IMR-90 (cell line): ENCODE data around the gene GALNT4. TPM values are rescaled to one million over a fixed set of nuclear protein-coding genes. Genes with fewer than 3 reads are reported as not detected.

Source experiments
- ATAC-seq: fragments of 200-7000 bp; cut with Tn5 transposase; 2 replicates; pipeline ENCODE4 v1.9.1; 2020; ENCODE audit warnings: low read depth, mild to moderate bottlenecking, moderate library complexity
- BruUV-seq: library from RNA; stranded (reverse); fragments of 400-500 nt; replicated peaks from 2 replicates; lab custom pipeline; 2021; lab: Mats Ljungman, UMichigan
- CTCF ChIA-PET: fragments of 300-600 bp; formaldehyde crosslinking; extraction: SDS; loops from one replicate; lab custom pipeline; 2021; ENCODE audit warnings: antibody characterized with exemption; lab: Yijun Ruan, JAX
- POLR2A ChIA-PET: fragments of 300-600 bp; sonication (Branson Sonifier 250); formaldehyde crosslinking; loops from one replicate; lab custom pipeline; 2022; ENCODE audit warnings: antibody characterized with exemption; ENCODE audit not compliant: unreplicated experiment; lab: Charles Lee
- DNase-seq: peaks from one replicate; pipeline ENCODE4 v3.0.0; 2013
- H2AFZ ChIP-seq: replicated peaks from 2 replicates; pipeline ENCODE3; 2013; ENCODE audit warnings: low read length, mild to moderate bottlenecking; ENCODE audit not compliant: poor library complexity
- H2AK5ac ChIP-seq: 2 replicates; pipeline ENCODE4 v1.6.1; 2013; ENCODE audit warnings: low read depth, low read length, inconsistent platforms
- H2AK9ac ChIP-seq: replicated peaks from 2 replicates; pipeline ENCODE3; 2013; ENCODE audit warnings: mild to moderate bottlenecking, low read depth, low read length, moderate library complexity; ENCODE audit not compliant: poor library complexity
- H2BK120ac ChIP-seq: 2 replicates; pipeline ENCODE4 v1.6.1; 2013; ENCODE audit warnings: low read depth, low read length, inconsistent platforms
- H2BK15ac ChIP-seq: 3 replicates; pipeline ENCODE4 v1.6.1; 2013; ENCODE audit warnings: low read depth, low read length, inconsistent platforms
- H2BK20ac ChIP-seq: 2 replicates; pipeline ENCODE4 v1.6.1; 2013; ENCODE audit warnings: low read depth, mild to moderate bottlenecking, inconsistent platforms, low read length, moderate library complexity
- H2BK5ac ChIP-seq: 2 replicates; pipeline ENCODE4 v1.6.1; 2013; ENCODE audit warnings: mild to moderate bottlenecking, low read depth, low read length, inconsistent platforms; ENCODE audit not compliant: poor library complexity, severe bottlenecking
- H3K14ac ChIP-seq: replicated peaks from 2 replicates; pipeline ENCODE4 v1.6.1; 2013; ENCODE audit warnings: low read depth, low read length, inconsistent platforms
- H3K18ac ChIP-seq: 2 replicates; pipeline ENCODE4 v1.6.1; 2013; ENCODE audit warnings: low read depth, low read length, control low read depth
- H3K23ac ChIP-seq: 2 replicates; pipeline ENCODE4 v1.6.1; 2013; ENCODE audit warnings: low read depth, low read length, inconsistent platforms
- H3K27ac ChIP-seq: 2 replicates; pipeline ENCODE4 v1.5.1; 2013; ENCODE audit warnings: mild to moderate bottlenecking, control low read depth, low read length; ENCODE audit not compliant: insufficient read depth
- H3K27me3 ChIP-seq: 2 replicates; pipeline ENCODE4 v1.6.1; 2013; ENCODE audit warnings: low read length; ENCODE audit not compliant: control insufficient read depth, insufficient read depth
- H3K36me3 ChIP-seq: 2 replicates; pipeline ENCODE4 v1.6.1; 2013; ENCODE audit warnings: low read length, mixed read lengths; ENCODE audit not compliant: control insufficient read depth, insufficient read depth
- H3K4ac ChIP-seq: 2 replicates; pipeline ENCODE4 v1.6.1; 2013; ENCODE audit warnings: low read depth, low read length, inconsistent platforms
- H3K4me1 ChIP-seq: 2 replicates; pipeline ENCODE4 v1.6.1; 2013; ENCODE audit warnings: low read length, mixed read lengths; ENCODE audit not compliant: control insufficient read depth, insufficient read depth
- H3K4me2 ChIP-seq: 2 replicates; pipeline ENCODE4 v1.6.1; 2013; ENCODE audit warnings: low read depth, mild to moderate bottlenecking, control low read depth, low read length, moderate library complexity
- H3K4me3 ChIP-seq: 2 replicates; pipeline ENCODE4 v1.5.1; 2013; ENCODE audit warnings: low read depth, mild to moderate bottlenecking, control low read depth, low read length, moderate library complexity; ENCODE audit not compliant: insufficient read depth
- H3K56ac ChIP-seq: 2 replicates; pipeline ENCODE4 v1.6.1; 2013; ENCODE audit warnings: low read length, inconsistent platforms; ENCODE audit not compliant: insufficient read depth; ENCODE audit errors: extremely low read depth
- H3K79me1 ChIP-seq, 2 experiments: 2 replicates each; pipeline ENCODE4 v1.6.1; 2013; ENCODE audit warnings: low read length in 2 of 2, inconsistent platforms in 1 of 2, low read depth in 1 of 2
- H3K9ac ChIP-seq: 2 replicates; pipeline ENCODE4 v1.6.1; 2013; ENCODE audit warnings: low read depth, low read length, control low read depth
- H3K9me1 ChIP-seq: 2 replicates; pipeline ENCODE4 v1.6.1; 2013; ENCODE audit warnings: low read length, inconsistent platforms; ENCODE audit not compliant: insufficient read depth
- H3K9me3 ChIP-seq: 2 replicates; pipeline ENCODE4 v1.6.1; 2013; ENCODE audit warnings: low read length; ENCODE audit not compliant: control insufficient read depth, insufficient read depth
- H4K20me1 ChIP-seq: 2 replicates; pipeline ENCODE4 v1.6.1; 2013; ENCODE audit warnings: low read length, inconsistent platforms; ENCODE audit not compliant: insufficient read depth
- H4K5ac ChIP-seq: 2 replicates; pipeline ENCODE4 v1.6.1; 2013; ENCODE audit warnings: mild to moderate bottlenecking, low read depth, low read length, control low read depth
- H4K8ac ChIP-seq, 2 experiments: 2 replicates each; pipeline ENCODE4 v1.6.1; 2013; ENCODE audit warnings: low read depth in 2 of 2, low read length in 2 of 2, control low read depth in 1 of 2, inconsistent platforms in 1 of 2
- H4K91ac ChIP-seq: 2 replicates; pipeline ENCODE4 v1.6.1; 2013; ENCODE audit warnings: low read depth, low read length, inconsistent platforms; ENCODE audit not compliant: insufficient read depth
- BHLHE40 ChIP-seq: fragments of 150-350 bp; IDR thresholded peaks from 2 replicates; pipeline ENCODE4 v1.6.1; 2016; ENCODE audit warnings: mild to moderate bottlenecking, low read depth, low read length
- CEBPB ChIP-seq: IDR thresholded peaks from 2 replicates; pipeline ENCODE4 v1.6.1; 2012; ENCODE audit warnings: low read depth, low read length, improper control_type of control experiment
- CHD1 ChIP-seq: IDR thresholded peaks from 2 replicates; pipeline ENCODE4 v1.6.1; 2012; ENCODE audit warnings: low read depth, low read length, improper control_type of control experiment
- ELK1 ChIP-seq: fragments of 150-350 bp; IDR thresholded peaks from 2 replicates; pipeline ENCODE4 v1.6.1; 2016; ENCODE audit warnings: low read depth, mild to moderate bottlenecking, low read length, moderate library complexity, borderline replicate concordance
- FOS ChIP-seq: fragments of 150-350 bp; IDR thresholded peaks from 2 replicates; pipeline ENCODE4 v1.6.1; 2016; ENCODE audit warnings: low read depth, low read length
- MAFK ChIP-seq: IDR thresholded peaks from 2 replicates; pipeline ENCODE4 v1.6.1; 2012; ENCODE audit warnings: low read depth, low read length, improper control_type of control experiment
- MAZ ChIP-seq: IDR thresholded peaks from 2 replicates; pipeline ENCODE4 v1.6.1; 2012; ENCODE audit warnings: low read depth, mild to moderate bottlenecking, low read length, improper control_type of control experiment, moderate library complexity, borderline replicate concordance
- MXI1 ChIP-seq: IDR thresholded peaks from 2 replicates; pipeline ENCODE4 v1.6.1; 2012; ENCODE audit warnings: low read depth, mild to moderate bottlenecking, low read length, moderate library complexity, borderline replicate concordance
- NFE2L2 ChIP-seq: fragments of 150-350 bp; IDR thresholded peaks from 2 replicates; pipeline ENCODE4 v1.6.1; 2016; ENCODE audit warnings: low read depth, mild to moderate bottlenecking, low read length
- POLR2A ChIP-seq: IDR thresholded peaks from 2 replicates; pipeline ENCODE4 v1.6.1; 2012; ENCODE audit warnings: mild to moderate bottlenecking, low read depth, low read length
- RAD21 ChIP-seq: IDR thresholded peaks from 2 replicates; pipeline ENCODE4 v1.6.1; 2012; ENCODE audit warnings: low read length, improper control_type of control experiment
- RCOR1 ChIP-seq: IDR thresholded peaks from 2 replicates; pipeline ENCODE4 v1.6.1; 2012; ENCODE audit warnings: mild to moderate bottlenecking, low read length, improper control_type of control experiment; ENCODE audit not compliant: insufficient replicate concordance
- RFX5 ChIP-seq: IDR thresholded peaks from 2 replicates; pipeline ENCODE4 v1.8.0; 2012; ENCODE audit warnings: low read depth, mild to moderate bottlenecking, low read length, moderate library complexity
- SMC3 ChIP-seq: fragments of 150-350 bp; IDR thresholded peaks from 2 replicates; pipeline ENCODE4 v1.6.1; 2016; ENCODE audit warnings: low read depth, mild to moderate bottlenecking, antibody characterized with exemption, low read length, moderate library complexity
- USF2 ChIP-seq: fragments of 150-350 bp; IDR thresholded peaks from 2 replicates; pipeline ENCODE4 v1.6.1; 2017; ENCODE audit warnings: mild to moderate bottlenecking, antibody characterized with exemption, low read length, low read depth
- WGBS, 2 experiments: methylation state at CpG; one replicate each; pipeline versions ENCODE4 v1.1.5 to v1.1.7; 2013; ENCODE audit warnings: missing lambda C conversion rate in 2 of 2; ENCODE audit not compliant: insufficient read length in 1 of 2; ENCODE audit errors: extremely low coverage in 2 of 2; 5-methylcytosine and 5-hydroxymethylcytosine counted together
- dilution Hi-C: fragments of 300-500 bp; cut with HindIII; formaldehyde crosslinking; loops from one replicate; pipeline ENCODE4 v1.14.3; 2018; ENCODE audit warnings: low sequenced_read_pairs; ENCODE audit not compliant: unreplicated experiment
- in situ Hi-C: fragments of 300-500 bp; cut with MboI; formaldehyde crosslinking; loops from 3 replicates; pipeline ENCODE4 v1.14.3; 2019; ENCODE audit warnings: low sequenced_read_pairs, inconsistent platforms, mixed read lengths
- intact Hi-C: fragments of 100-400 bp; cut with micrococcal nuclease; formaldehyde crosslinking; loops from 2 replicates; pipeline ENCODE4 v1.10.0; 2022
- polyA plus RNA-seq, 3 experiments: library from polyadenylated mRNA; depleted of rRNA; stranded (reverse); fragments of >200 nt; gene quantifications; 2 replicates each; pipeline ENCODE4 v1.2.3, GENCODE V29; 2012; ENCODE audit warnings: low replicate concordance in 1 of 3
- total RNA-seq: library from RNA; depleted of rRNA; stranded (reverse); fragments of >200 nt; gene quantifications from 2 replicates; pipeline ENCODE4 v1.2.3, GENCODE V29; 2012
- TF ChIP-seq, protein P1 (sequence below): conservative IDR thresholded peaks from 2 replicates; pipeline ENCODE4 v1.5.1; 2012; ENCODE audit warnings: mild to moderate bottlenecking, low read depth, low read length, improper control_type of control experiment

GALNT4 gene
- total and polyA plus RNA-seq, 2 of the 4 experiments (the other 2 are of a cell fraction): 2.6 to 9.0 TPM

- ATAC-seq: no peak
- CTCF ChIA-PET: no interaction called here
- dilution Hi-C loops: no loop called here
Measured at GRCh38 chr12:89506050-89506449, 18.5 kb downstream of the GALNT4 start.

More at GRCh38 chr12:89506050-89506449, 18.5 kb downstream of the GALNT4 start:
- Histone ChIP-seq H4K5ac (no peak overlapping the region), H2BK5ac (no peak overlapping the region), H3K79me1 (peaks cover 4 to 10% of the 10 kb centered on the region in 2 experiments; a peak in 3 of 4 replicates), H2BK120ac (no peak overlapping the region), H2BK15ac (no peak overlapping the region), H3K18ac (peak overlapping the region; percentile 11; the same call in 1 of the 2 replicates), H2AFZ (no peak overlapping the region), H3K4me1 (peaks cover 3% of the 10 kb centered on the region; the same call in 1 of the 2 replicates), H3K9ac (no peak overlapping the region), H4K20me1 (no peaks in the 10 kb centered on the region), H3K9me3 (no peaks in the 10 kb centered on the region), H2BK20ac (no peak overlapping the region), H2AK5ac (no peak overlapping the region), H3K27me3 (no peaks in the 10 kb centered on the region), H4K91ac (no peak overlapping the region), H3K4ac (no peak overlapping the region), H3K36me3 (no peaks in the 10 kb centered on the region), H4K8ac (0 out of 4 replicates have a peak overlapping the region, but pooled peaks of 1 of the 2 experiments have one; percentile 32), H3K23ac (no peak overlapping the region), H3K14ac (0 out of 2 replicates have a peak overlapping the region, but pooled peaks have one; percentile 70), H3K4me2 (no peak overlapping the region), H2AK9ac (no peak overlapping the region), H3K9me1 (no peaks in the 10 kb centered on the region; the same call in none of the 2 replicates), H3K27ac (no peak overlapping the region), H3K56ac (no peak overlapping the region), H3K4me3 (no peak overlapping the region)
- TF ChIP-seq USF2 (no peak), BHLHE40 (no peak), RCOR1 (no peak), CEBPB (no peak), ELK1 (no peak), RAD21 (no peak), CHD1 (no peak), NFE2L2 (no peak), POLR2A (no peak), FOS (no peak), RFX5 (no peak), MAZ (no peak), MAFK (no peak), MXI1 (no peak), SMC3 (no peak)
- TF ChIP-seq, protein P1, sequence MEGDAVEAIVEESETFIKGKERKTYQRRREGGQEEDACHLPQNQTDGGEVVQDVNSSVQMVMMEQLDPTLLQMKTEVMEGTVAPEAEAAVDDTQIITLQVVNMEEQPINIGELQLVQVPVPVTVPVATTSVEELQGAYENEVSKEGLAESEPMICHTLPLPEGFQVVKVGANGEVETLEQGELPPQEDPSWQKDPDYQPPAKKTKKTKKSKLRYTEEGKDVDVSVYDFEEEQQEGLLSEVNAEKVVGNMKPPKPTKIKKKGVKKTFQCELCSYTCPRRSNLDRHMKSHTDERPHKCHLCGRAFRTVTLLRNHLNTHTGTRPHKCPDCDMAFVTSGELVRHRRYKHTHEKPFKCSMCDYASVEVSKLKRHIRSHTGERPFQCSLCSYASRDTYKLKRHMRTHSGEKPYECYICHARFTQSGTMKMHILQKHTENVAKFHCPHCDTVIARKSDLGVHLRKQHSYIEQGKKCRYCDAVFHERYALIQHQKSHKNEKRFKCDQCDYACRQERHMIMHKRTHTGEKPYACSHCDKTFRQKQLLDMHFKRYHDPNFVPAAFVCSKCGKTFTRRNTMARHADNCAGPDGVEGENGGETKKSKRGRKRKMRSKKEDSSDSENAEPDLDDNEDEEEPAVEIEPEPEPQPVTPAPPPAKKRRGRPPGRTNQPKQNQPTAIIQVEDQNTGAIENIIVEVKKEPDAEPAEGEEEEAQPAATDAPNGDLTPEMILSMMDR: no peak
- no CpG with 5 or more reads among the region's 1 CpG for WGBS, 2 experiments
- in situ Hi-C loops (loop anchor here (25.0 kb wide), 1 partner anchor 1369 kb away; the partner anchor contains the start of genes CEP290 and TMTC3), intact Hi-C loops (no loop called here)
- DNase-seq: no peak
- POLR2A ChIA-PET: no interaction called here
- BruUV-seq: no TSS peak
